HepG2 (cell line): ENCODE results near the gene DNAJB11. TPM values are rescaled to one million over a fixed set of nuclear protein-coding genes. Genes with fewer than 3 reads are reported as not detected.

Experiments
- ATAC-seq: fragments of 200-7000 bp; cut with Tn5 transposase; 3 replicates; pipeline ENCODE4 v1.9.1; 2020; ENCODE audit warnings: mild to moderate bottlenecking, moderate library complexity
- BruUV-seq: library from RNA; stranded (reverse); fragments of 400-500 nt; replicated peaks from 2 replicates; lab custom pipeline; 2021; lab: Mats Ljungman, UMichigan
- CTCF ChIA-PET: fragments of 300-600 bp; formaldehyde crosslinking; extraction: SDS; loops from one replicate; lab custom pipeline; 2021; ENCODE audit warnings: low total read pairs, inconsistent platforms, low intra/inter-chr PET ratio; lab: Yijun Ruan, JAX
- POLR2A ChIA-PET: fragments of 350-600 bp; sonication (Branson Sonifier 250); formaldehyde crosslinking; loops from one replicate; lab custom pipeline; 2020; ENCODE audit warnings: antibody characterized with exemption, inconsistent platforms; lab: Yijun Ruan, JAX
- DNase-seq: peaks from one replicate; pipeline ENCODE4 v3.0.0-alpha.2; 2015; ENCODE audit warnings: low spot score
- FAIRE-seq: peaks from 3 replicates; lab custom pipeline; 2011; peaks lifted over from hg19 to GRCh38; lab: Jason Lieb, UNC
- H2AFZ ChIP-seq: one replicate; pipeline ENCODE4 v1.6.1; 2011; ENCODE audit warnings: low read length, inconsistent platforms
- H3K27ac ChIP-seq: fragments of 300-600 bp; 3 replicates; pipeline ENCODE4 v1.8.0; 2011; ENCODE audit warnings: mixed run types, mild to moderate bottlenecking, mixed read lengths, low read length, inconsistent platforms; ENCODE audit not compliant: insufficient read depth; ENCODE audit errors: extremely low read length
- H3K27me3 ChIP-seq, 2 experiments: fragments of 200-600 bp in 1 of 2; 2 replicates in 1 of 2; 3 replicates in 1 of 2; pipeline versions ENCODE4 v1.6.0 to v1.8.0; 2011; ENCODE audit warnings: low read length in 2 of 2, mild to moderate bottlenecking in 2 of 2, moderate library complexity in 2 of 2, inconsistent platforms in 1 of 2; ENCODE audit not compliant: insufficient read depth in 2 of 2, control insufficient read depth in 1 of 2
- H3K36me3 ChIP-seq, 2 experiments: fragments of 200-600 bp in 1 of 2; replicated peaks in 1 of 2; 2 replicates in 1 of 2; 3 replicates in 1 of 2; pipeline versions ENCODE4 v1.5.1 to v1.8.0; 2011; ENCODE audit warnings: low read length in 2 of 2, inconsistent platforms in 1 of 2; ENCODE audit not compliant: insufficient read depth in 2 of 2, control insufficient read depth in 1 of 2
- H3K4me1 ChIP-seq: 2 replicates; pipeline ENCODE4 v1.5.1; 2012; ENCODE audit warnings: low read length, inconsistent platforms; ENCODE audit not compliant: insufficient read depth
- H3K4me2 ChIP-seq: 2 replicates; pipeline ENCODE4 v1.6.0; 2011; ENCODE audit warnings: low read depth, low read length, inconsistent platforms
- H3K4me3 ChIP-seq, 3 experiments: fragments of 200-600 bp in 1 of 3; sonication (generic), shearing (Covaris generic) in 1 of 3; replicated peaks in 1 of 3; 2 replicates each; pipeline ENCODE4 v1.5.1; 2011 to 2016; ENCODE audit warnings: low read length in 3 of 3, inconsistent platforms in 2 of 3, low read depth in 2 of 3, mild to moderate bottlenecking in 2 of 3, control low read depth in 1 of 3, mixed read lengths in 1 of 3; ENCODE audit not compliant: insufficient read depth in 1 of 3
- H3K79me2 ChIP-seq: one replicate; pipeline ENCODE4 v1.6.1; 2011; ENCODE audit warnings: low read length, inconsistent platforms; ENCODE audit not compliant: insufficient read depth
- H3K9ac ChIP-seq: 2 replicates; pipeline ENCODE4 v1.6.0; 2011; ENCODE audit warnings: mild to moderate bottlenecking, low read depth, low read length, inconsistent platforms; ENCODE audit not compliant: insufficient read depth
- H3K9me3 ChIP-seq: 2 replicates; pipeline ENCODE4 v1.5.1; 2012; ENCODE audit warnings: mild to moderate bottlenecking, low read length
- H4K20me1 ChIP-seq: 2 replicates; pipeline ENCODE4 v1.6.0; 2011; ENCODE audit warnings: inconsistent platforms, mild to moderate bottlenecking, low read length, moderate library complexity; ENCODE audit not compliant: insufficient read depth
- ATF7 ChIP-seq, 2 experiments: fragments of 450-650 bp in 1 of 2; sonication (generic) in 1 of 2; formaldehyde crosslinking in 1 of 2; IDR thresholded peaks; 2 replicates each; pipeline versions ENCODE4 v1.4.0 to v1.6.1; 2016 to 2020; ENCODE audit warnings: antibody characterized with exemption in 1 of 2, mild to moderate bottlenecking in 1 of 2, missing genetic modification reagents in 1 of 2
- CHD2 ChIP-seq: IDR thresholded peaks from 2 replicates; pipeline ENCODE4 v1.6.1; 2011; ENCODE audit warnings: low read depth, low read length, improper control_type of control experiment
- DNMT1 ChIP-seq: sonication (generic); formaldehyde crosslinking; IDR thresholded peaks from 2 replicates; pipeline ENCODE4 v1.5.1; 2020; ENCODE audit warnings: mild to moderate bottlenecking, missing genetic modification reagents
- FOSL2 ChIP-seq: sonication (generic); formaldehyde crosslinking; IDR thresholded peaks from 2 replicates; pipeline ENCODE4 v1.4.0; 2020; ENCODE audit warnings: missing genetic modification reagents
- GTF3A ChIP-seq: sonication (generic); formaldehyde crosslinking; conservative IDR thresholded peaks from 2 replicates; pipeline ENCODE4 v1.4.0; 2020; ENCODE audit warnings: mild to moderate bottlenecking, missing genetic modification reagents
- HOXA5 ChIP-seq: sonication (generic); formaldehyde crosslinking; IDR thresholded peaks from 2 replicates; pipeline ENCODE4 v1.4.0; 2020; ENCODE audit warnings: missing genetic modification reagents
- JUNB ChIP-seq: sonication (generic); formaldehyde crosslinking; IDR thresholded peaks from 2 replicates; pipeline ENCODE4 v1.8.0; 2022; ENCODE audit warnings: missing genetic modification reagents, mild to moderate bottlenecking, borderline replicate concordance
- KDM2A ChIP-seq: sonication (generic); formaldehyde crosslinking; IDR thresholded peaks from 2 replicates; pipeline ENCODE4 v1.4.0; 2020; ENCODE audit warnings: low read depth, missing genetic modification reagents, borderline replicate concordance
- PPARG ChIP-seq: conservative IDR thresholded peaks from 2 replicates; pipeline ENCODE4 v1.6.1; 2016; ENCODE audit warnings: missing biosample characterization, missing genetic modification reagents
- SATB2 ChIP-seq: sonication (generic); formaldehyde crosslinking; IDR thresholded peaks from 2 replicates; pipeline ENCODE4 v1.5.0; 2020; ENCODE audit warnings: missing genetic modification reagents
- TBX2 ChIP-seq: sonication (generic); formaldehyde crosslinking; IDR thresholded peaks from 2 replicates; pipeline ENCODE4 v1.5.0; 2020; ENCODE audit warnings: missing genetic modification reagents, mild to moderate bottlenecking, borderline replicate concordance
- ZNF264 ChIP-seq: sonication (generic); formaldehyde crosslinking; IDR thresholded peaks from 2 replicates; pipeline ENCODE4 v1.4.0; 2020; ENCODE audit warnings: missing genetic modification reagents
- ZNF550 ChIP-seq: sonication (generic); formaldehyde crosslinking; IDR thresholded peaks from 2 replicates; pipeline ENCODE4 v1.4.0; 2020; ENCODE audit warnings: mild to moderate bottlenecking, missing genetic modification reagents, borderline replicate concordance
- ZSCAN9 ChIP-seq: IDR thresholded peaks from 2 replicates; pipeline ENCODE4 v1.6.1; 2016; ENCODE audit warnings: borderline replicate concordance
- WGBS: methylation state at CpG from one replicate; pipeline ENCODE4 v1.1.6; 2017; ENCODE audit warnings: low lambda C conversion rate; 5-methylcytosine and 5-hydroxymethylcytosine counted together
- in situ Hi-C: cut with HindIII; loops from 2 replicates; pipeline ENCODE4 v1.10.0; 2017; ENCODE audit warnings: low pct_unique_long_range_greater_than_20kb; ENCODE audit not compliant: extremely low pct_ligation_motif_present
- intact Hi-C: fragments of 100-400 bp; cut with micrococcal nuclease; formaldehyde crosslinking; loops from one replicate; pipeline ENCODE4 v1.10.0; 2022; ENCODE audit not compliant: unreplicated experiment
- polyA plus RNA-seq, 8 experiments: library from polyadenylated mRNA; depleted of rRNA in 3 of 8; stranded (reverse) in 7 of 8; unstranded in 1 of 8; fragments of >200 nt; fragmentation: Illumina TruSeq in 4 of 8; extraction: Trizol in 4 of 8; gene quantifications; 2 replicates each; pipeline versions ENCODE4 v1.2.1 to v1.2.3, GENCODE V29; 2011 to 2016; ENCODE audit warnings: low read depth in 4 of 8, missing spikeins in 1 of 8, mixed read lengths in 1 of 8; ENCODE audit not compliant: insufficient read depth in 1 of 8
- total RNA-seq, 5 experiments: library from RNA; depleted of rRNA; stranded (reverse); fragments of >200 nt; fragmentation: Illumina TruSeq; extraction: Trizol; gene quantifications; 2 replicates each; pipeline ENCODE4 v1.2.3, GENCODE V29; 2016; ENCODE audit warnings: low read depth in 1 of 5

The DNAJB11 gene
- total and polyA plus RNA-seq, 2 of the 13 experiments (the other 11 are each of a cell fraction or from before 2014, with no cell fraction given): 41.0 to 132 TPM

DNA sequence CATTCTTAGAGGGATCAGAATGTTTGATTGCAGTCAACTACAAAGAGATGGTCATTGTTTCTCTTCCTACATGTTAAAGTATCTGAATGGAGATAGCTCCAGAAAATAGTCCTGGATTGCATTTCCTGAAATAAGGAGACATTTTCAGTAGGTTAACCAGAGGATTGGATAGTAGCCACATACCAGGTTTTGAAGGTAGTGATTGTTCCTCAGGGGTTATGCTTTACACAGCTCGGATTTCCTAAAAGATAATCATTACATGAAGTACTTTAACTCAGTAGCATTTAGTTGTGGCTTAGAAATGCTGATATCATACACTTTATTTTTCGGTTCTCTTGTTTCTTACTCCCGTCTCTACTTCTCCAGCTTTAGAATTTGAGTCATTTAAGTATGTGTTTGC is 10.3 kb downstream of the DNAJB11 start:
- WGBS: 98% methylated on average over 3 of the region's 3 CpGs
- intact Hi-C loops (no loop called here), in situ Hi-C loops (no loop called here)
- TF ChIP-seq HOXA5 (no peak), JUNB (CRISPR knock-in tag) (no peak), KDM2A (CRISPR knock-in tag) (no peak), ZNF264 (CRISPR knock-in tag) (no peak), TBX2 (CRISPR knock-in tag) (no peak), SATB2 (no peak), ATF7 (IDR thresholded peaks at IDR 0.05) (no peak), ATF7 (CRISPR knock-in tag; IDR thresholded peaks at IDR 0.05) (no peak), DNMT1 (CRISPR knock-in tag) (no peak)
- no peak for ATAC-seq
- no peak overlapping the region for H3K4me2 ChIP-seq
- no peak overlapping the region for H3K27ac ChIP-seq
- H4K20me1 ChIP-seq: no peaks in the 10 kb centered on the region
- H3K36me3 ChIP-seq: peaks cover 18 to 92% of the 10 kb centered on the region in 2 experiments
- ChIA-PET CTCF (no interaction called here), POLR2A (interaction anchor here (1.6 kb wide), 1 partner anchor 10 kb away, joined by 4 read pairs; the partner anchor contains the start of gene DNAJB11)
- DNase-seq: no peak
- H2AFZ ChIP-seq: no peak overlapping the region
- no TSS peak for BruUV-seq
- H3K27me3 ChIP-seq: no peaks in the 10 kb centered on the region
- H3K4me1 ChIP-seq: no peaks in the 10 kb centered on the region
- FAIRE-seq: peak; percentile 4
- peaks cover 2% of the 10 kb centered on the region for H3K79me2 ChIP-seq
- H3K4me3 ChIP-seq: no peak overlapping the region
- H3K9me3 ChIP-seq: no peaks in the 10 kb centered on the region
- H3K9ac ChIP-seq: no peak overlapping the region

DNA sequence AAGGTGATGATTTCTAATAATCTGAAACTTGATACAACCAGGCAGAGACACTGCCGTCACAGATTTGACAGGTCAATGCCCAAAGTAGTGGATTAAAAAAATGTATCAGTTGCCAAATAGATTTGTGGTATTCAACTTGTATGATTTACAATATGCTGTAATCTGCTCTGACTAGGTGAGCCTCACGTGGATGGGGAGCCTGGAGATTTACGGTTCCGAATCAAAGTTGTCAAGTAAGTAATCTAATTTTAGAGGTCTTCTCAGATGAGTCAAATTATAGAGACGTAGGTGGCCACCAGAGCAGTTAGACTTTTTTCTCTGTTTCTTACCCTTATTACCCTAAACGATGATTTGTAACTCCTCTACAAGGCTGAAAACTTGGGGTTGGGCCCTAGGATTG is 12.0 kb downstream of the DNAJB11 start:
- intact Hi-C loops (no loop called here), in situ Hi-C loops (no loop called here)
- no peaks in the 10 kb centered on the region for H3K27me3 ChIP-seq
- H3K36me3 ChIP-seq: peaks cover 16 to 79% of the 10 kb centered on the region in 2 experiments
- no peak for TF ChIP-seq CHD2
- TF ChIP-seq ZNF550: no peak
- TF ChIP-seq ZSCAN9: no peak
- no peak for TF ChIP-seq FOSL2
- no peak for TF ChIP-seq PPARG (CRISPR knock-in tag)
- no peak for TF ChIP-seq GTF3A (CRISPR knock-in tag)
- 96% methylated on average over 6 of the region's 6 CpGs for WGBS
- POLR2A ChIA-PET: interaction anchor here (1.2 to 24.0 kb wide), 2 partner anchors 13 to 29 kb away, joined by 3 to 854 read pairs; partner anchors contain the start of gene AHSG
- DNase-seq: no peak
- FAIRE-seq: no peak
- no peaks in the 10 kb centered on the region for H4K20me1 ChIP-seq
- no peaks in the 10 kb centered on the region for H3K4me1 ChIP-seq
- no peak overlapping the region for H3K4me2 ChIP-seq
- H3K9me3 ChIP-seq: no peaks in the 10 kb centered on the region
- H3K79me2 ChIP-seq: peaks cover 2% of the 10 kb centered on the region
- no peak overlapping the region for H3K9ac ChIP-seq
- CTCF ChIA-PET: no interaction called here
- no TSS peak for BruUV-seq
- H3K4me3 ChIP-seq: no peak overlapping the region
- no peak overlapping the region for H3K27ac ChIP-seq
- no peak overlapping the region for H2AFZ ChIP-seq
- no peak for ATAC-seq
